NCI-H82 treated with DMSO at 0.1 percent for 48 hours (cell line): ENCODE results near the gene MGRN1.

ENCODE experiments used
- DNase-seq: peaks from one replicate; lab custom pipeline; 2025; ENCODE audit not compliant: unreplicated experiment; lab: John Stamatoyannopoulos, UW

Gene MGRN1

DNA sequence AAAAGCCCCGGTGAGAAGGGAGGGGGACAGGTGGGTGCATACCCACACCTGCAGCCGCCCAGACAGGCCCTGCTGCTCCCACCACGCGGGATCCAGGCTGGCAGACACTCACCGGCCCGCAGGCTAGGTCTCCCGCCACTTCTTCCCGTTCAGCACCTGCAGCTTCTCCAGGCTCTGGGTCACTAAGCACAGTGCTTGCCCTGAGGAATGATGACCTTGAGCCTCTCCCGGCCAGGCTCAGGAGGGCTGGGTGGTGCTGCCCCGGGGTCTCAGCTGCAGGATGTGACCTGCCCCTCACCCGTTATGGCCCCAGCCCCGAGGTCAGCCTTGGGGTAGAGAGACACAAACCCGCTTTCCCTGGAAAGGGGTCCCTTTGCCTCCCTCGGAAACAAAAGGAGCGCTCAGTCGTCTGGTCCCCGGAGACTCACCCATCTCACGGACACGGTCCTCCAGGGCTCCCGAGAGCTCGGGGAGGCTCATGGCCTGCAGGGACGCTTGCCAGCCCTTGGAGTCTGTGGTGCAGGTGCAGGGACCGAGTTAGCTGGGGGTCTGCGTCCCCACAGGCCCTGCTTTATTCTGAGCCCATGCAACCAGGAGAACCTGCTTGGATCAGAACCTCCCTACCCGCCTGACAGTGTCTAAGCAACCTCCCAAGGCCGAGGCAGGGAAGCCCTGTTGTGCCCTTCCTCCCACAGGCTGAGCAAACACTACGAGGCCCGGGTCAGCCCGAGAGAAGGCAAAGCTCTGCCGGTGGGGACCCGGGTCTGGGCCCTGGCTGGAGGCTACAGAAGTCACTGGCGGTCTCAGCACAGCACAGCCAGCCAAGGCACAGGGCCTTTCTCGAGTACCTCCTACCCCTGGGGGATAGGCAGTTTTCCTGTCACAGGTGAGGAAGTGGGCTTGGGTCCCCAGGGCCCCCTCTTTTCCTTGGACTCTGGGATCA, 72.5 kb downstream of the MGRN1 start:
- no peak for DNase-seq

DNA sequence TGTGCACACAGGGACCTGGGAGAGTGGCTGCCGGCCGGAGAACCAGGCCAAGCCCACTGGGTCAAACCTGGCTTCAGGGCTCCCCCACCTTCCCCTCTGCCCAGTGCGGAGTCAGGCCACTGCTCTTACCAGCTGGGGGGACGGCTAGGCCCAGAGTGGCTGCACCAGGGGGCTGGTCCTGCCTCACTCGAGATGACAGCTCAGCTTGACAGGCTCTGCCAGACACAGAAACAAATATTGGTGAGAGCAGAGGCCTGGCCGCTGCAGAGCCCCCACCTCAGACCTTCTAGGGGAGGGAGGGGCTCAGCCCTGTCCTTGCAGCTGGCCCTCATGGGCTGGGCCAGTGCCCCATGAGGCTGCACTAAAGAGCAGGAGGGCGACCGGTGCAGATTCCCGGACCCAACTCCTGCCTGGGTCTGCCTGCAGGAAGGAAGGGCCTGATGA, 73.2 kb downstream of the MGRN1 start:
- DNase-seq = no peak

DNA sequence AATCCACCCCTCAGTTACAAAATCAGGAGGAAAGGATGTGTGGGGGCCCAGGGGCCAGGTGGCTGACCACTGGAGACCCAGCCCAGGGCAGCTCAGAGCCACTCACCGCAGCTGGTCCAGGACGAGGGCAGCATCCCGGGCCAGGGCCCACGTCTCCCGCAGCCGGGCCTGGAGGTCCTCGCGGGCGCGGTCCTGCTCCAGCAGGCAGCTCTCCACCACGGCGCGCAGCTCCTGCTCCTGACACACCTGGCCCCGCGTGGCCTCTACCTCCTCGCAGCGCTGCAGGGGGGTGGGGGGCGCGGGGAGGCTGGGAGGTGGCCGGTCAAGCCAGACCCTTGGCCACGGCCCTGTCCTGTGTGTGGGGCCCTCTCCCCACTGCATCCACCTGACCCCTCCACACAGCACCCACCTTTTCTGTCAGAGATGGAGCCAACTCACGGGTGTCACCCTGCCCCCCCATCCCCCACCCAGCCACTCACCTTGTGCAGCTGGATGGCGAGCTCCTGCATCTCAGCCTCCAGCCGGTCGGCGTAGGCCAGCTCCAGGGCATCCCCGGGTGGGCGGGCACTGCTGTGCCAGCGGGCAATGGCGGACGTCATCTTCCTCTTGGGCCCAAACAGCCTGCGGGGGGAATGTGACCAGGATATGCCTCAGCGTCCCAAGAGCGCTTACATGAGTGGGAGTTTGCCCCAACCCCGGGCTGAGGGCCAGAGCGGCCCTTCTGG, 73.9 kb downstream of the MGRN1 start:
- no peak for DNase-seq

DNA sequence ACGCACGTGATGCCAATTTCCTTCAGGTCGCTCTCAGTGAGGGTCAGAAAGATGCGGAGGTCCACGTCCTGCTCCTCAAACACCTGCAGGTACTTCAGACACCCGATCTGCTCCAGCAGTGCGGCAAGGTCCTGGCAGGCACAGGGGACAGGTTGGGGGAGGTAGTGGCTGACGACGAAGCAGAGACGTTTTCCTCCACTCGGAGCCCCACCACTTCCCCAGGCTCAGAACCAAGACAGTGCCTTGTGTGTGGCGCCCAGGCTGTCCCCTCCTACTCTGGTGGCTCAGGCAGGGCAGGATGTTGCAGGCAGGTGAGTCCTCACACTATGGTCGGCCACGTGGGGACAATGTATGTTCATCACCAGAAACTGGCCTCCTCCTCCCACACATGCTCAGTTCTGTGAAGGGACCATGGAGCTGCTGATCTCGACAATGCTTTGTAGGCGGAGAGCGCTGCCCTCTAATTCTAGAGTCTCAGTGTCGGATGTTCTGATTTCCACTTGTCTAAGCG, 74.5 kb downstream of the MGRN1 start:
- no peak for DNase-seq

DNA sequence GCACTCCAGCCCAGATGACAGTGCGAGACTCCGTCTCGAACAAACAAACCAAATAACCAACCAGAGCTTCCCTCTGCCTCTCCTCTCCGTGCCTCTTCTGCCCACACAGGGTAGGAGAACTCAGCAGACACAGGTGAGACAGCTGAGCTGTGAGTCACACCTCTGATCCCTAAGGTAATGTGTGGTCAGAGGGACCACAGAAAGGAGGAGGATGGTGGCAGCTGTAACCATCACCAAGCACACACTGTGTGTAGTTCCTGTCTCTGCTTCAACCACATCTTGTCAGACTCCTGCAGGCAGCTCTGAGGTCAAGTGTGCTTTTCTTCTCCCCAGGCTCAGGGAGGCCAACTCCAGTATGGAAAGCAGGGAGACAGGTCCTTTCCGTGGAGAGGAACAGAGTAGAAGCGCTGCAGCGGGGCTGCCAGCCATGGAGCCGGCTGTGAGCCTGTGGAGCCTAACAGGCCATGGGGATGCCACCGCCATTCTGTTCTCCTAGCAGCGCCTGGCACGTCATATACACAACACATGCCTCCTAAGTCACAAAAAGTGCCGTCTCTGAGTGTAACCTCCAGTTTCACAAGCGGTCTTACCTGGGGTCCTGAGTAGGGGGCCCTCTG, 75.9 kb downstream of the MGRN1 start:
- no peak for DNase-seq

DNA sequence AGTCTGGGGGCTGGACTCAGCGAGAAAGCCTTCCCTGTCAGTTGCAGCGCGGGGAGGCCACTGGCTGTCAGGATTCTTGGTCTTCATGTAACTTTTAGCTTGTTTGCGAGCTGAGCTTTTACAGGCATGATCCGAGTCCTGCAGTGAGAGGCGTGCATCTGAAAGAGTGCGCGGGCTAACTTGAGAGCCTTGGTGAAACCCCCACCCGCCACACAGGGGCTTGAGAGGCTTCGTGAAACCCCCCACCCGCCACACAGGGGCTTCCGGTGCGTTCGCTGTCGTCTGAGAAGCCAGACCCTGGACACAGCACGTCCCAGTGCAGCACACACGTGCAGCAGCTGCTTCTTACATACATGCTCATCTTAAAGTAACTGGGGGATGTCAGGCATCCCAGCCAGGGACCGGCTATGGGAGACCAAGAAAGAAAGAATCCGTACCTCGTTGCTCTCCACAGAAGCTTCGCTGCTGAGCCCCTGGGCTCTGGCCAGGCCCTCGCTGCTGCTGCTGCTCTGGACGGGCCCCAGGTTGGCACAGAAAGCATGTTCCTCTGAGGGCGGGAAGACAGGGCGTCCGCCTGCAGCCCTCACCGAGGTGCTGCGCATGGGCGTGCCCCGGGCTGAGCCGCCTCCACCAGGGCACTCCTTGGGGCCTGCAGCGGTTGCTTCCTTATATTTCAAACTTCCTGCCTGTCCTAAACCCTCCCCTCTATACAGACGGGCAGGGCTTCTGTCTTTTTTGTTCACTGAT, 76.5 kb downstream of the MGRN1 start:
- no peak for DNase-seq

DNA sequence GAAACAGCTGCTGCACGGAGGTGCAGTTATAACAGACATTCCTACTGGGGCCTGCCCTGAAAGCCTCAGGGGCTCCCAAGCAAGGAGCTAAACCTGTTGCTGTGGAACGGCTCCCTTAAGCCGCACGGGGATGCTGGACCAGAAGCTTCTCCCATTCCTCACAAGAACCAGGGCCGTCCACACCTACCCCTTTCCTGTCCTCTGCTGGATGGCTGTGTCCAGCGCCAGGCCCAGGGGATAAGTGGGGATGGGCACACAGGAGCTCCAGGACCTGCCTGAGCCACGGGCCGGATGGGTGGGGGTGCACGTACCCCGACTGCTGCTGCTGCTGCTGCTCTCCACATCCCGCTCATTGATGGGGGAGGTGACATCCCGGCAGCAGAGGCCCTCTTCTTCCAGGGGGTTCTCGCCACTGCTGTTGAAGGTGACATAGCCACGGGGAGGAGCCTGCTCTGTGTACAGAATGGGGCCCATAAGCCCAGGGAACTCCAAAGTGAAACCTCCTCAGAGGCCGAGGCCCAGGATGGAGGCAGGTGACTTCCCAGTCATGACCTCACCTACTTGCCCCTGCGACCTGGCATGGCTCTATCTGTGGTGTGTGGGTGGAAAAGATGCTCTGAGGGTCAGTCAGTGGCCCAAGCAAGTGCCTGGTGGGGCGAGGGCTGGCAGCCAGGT, 77.3 kb downstream of the MGRN1 start:
- DNase-seq = no peak

DNA sequence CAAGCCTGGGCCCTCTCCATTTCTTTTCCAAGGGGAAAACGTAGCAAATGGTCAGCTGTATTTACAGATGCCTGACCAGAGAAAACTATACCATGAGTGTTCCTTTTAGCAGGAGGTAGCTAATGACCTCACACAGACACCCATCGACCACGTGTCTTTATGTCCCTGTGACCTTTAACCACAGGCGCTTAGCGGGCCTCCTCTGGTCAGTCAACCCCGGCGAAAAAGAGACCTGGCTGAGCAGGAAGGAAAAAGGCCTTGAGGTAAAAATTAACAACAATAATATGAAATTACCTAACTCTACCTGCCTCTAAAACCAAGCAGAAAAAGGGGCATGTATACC, 77.8 kb downstream of the MGRN1 start:
- DNase-seq = no peak

DNA sequence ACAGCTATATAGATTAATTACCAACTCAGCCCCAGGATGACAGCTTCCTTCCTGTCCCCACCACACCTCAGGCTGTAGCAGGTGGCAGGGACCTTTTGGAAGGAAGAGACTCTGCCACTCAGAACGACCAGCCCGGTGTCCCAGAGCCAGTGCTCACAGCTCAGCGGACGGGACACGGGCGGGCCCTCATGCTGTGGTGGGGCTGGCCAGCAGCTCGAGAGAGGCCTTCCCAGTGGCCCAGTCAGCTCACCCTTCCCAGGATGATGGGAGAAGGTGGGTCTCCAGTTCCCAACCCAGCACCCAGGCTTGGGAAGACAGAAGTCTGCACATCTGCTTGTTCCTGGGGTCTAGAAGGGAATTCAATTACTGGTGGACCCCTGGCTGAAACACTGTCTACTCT, 79.3 kb downstream of the MGRN1 start:
- DNase-seq = no peak

DNA sequence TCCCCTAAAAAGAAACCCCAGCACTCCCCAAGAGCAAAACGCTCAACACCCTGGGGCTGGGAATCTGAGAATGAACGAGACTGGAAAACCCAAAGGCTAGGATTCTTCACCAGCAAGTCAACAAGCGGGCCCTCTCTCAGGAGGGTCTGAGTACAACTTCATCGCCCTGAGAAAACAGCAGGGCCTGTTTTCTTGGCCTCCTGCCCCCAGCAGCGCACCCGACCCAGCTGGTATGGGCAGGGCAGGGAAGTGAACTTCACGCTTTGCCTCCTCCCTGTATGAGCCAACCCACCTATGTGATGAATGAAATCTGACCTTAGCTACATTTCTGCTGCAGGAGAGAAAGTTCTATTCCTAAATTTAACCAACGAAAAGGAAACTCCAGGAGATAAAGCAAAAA, 79.9 kb downstream of the MGRN1 start:
- DNase-seq = no peak

DNA sequence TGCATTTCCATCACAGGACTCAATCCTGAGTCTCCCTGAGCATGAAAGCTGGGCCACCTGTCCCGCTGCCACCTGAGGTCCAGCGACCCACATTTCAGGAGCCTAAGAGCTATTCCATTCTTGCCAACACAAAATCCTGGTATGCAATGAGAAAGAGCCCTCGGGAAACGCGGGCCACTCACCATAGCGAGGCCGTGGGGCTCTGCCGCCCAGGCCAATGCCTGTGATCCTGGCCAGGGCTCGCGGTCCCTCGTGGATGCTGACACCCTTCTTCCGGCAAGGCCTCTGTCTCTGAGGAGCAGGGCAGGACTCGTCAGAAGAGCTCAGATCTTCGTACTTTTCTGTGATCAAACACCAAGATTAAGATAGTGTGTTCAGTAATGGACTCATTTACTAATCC, 80.3 kb downstream of the MGRN1 start:
- DNase-seq = no peak

DNA sequence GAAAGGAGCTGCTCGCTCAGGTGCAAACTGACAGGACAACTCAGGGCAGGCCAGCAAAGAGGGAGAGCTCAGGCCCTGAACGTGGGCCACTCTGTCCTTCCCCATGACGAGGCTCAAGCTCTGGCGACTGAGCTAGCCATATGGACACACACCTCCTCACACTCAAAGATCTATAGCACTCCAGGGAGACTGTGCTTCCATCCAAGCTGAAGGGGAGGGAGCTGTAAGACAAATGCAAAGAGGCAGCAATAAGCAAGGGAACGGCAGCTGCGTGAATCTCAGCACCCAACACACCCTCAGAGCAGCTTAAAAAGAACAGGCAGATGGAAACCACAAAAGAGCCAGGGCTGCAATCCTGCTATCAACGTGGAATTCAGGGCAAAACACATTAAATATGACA, 82.2 kb downstream of the MGRN1 start:
- no peak for DNase-seq

DNA sequence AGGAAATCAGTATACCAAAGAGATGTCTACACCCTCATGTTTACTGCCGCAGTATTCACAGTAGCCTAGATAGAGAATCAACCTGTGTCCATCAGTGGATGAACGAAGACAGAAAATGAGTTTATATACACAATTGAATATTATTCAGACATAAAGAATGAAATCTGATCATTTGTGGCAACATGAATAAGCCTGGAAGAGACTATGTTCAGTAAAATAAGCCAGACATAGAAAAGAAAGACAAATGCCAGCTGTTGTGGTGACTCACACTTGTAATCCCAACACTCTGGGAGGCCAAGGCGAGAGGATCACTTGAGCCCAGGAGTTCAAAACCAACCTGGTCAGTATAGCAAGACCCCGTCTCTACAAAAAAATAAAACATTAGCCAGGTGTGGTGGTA, 84.9 kb downstream of the MGRN1 start:
- DNase-seq = no peak

DNA sequence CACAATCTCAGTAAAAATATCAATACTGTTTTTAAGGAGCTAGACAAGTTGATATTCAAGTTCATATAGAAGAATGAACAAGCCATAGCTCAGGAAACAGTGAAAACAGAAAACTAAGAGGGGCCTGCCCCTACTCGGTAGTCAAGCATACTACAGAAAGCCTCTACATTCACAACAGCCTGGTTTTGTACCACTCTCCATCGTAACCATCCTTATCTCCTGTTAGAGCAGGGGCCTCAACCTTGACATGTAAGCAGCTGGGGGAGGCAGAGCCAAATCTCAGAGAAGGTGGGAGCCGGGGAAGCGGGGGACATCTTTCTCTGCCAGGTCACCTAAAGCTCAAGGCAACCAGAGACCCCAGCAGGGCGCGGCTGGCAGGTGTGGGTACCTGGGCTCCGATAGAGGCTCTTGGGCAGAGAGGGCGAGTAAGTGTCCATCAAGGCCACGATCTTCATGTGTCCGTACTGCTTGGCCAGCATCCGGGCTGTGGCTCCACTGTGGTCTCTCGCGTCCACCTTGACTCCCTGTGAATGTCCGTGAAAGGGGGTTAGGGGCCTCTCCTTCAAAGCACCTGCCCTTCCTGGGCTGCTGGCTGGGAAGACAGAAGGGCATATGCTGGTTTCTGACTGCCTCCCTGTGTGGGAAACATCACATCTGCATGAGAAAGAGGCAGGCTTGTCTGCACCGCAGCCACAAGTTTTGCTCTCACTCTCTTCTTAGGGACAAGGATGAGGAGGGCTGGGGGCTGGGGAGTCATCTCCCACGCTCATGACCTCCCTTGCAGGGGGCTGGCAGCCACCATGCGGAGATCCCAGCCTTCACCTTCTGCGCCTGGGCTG, 89.3 kb downstream of the MGRN1 start:
- DNase-seq = no peak

DNA sequence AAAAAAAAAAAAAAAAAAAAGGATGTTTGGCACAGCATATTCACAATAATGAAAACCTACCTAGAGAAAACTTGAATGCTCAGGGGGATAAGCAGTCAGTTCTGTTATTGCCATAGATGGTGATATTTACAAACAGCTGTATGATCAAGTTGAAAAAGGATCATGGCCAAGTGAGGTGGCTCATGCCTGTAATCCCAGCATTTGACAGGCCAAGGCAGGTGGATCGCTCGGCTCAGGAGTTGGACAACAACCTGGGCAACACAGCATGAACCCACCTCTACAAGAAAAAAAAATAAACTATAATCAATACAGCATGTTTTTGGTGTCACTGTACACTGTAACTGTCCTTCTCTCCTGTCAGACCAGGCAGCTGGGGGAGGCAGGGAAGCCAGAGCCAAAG, 90.4 kb downstream of the MGRN1 start:
- DNase-seq = no peak

DNA sequence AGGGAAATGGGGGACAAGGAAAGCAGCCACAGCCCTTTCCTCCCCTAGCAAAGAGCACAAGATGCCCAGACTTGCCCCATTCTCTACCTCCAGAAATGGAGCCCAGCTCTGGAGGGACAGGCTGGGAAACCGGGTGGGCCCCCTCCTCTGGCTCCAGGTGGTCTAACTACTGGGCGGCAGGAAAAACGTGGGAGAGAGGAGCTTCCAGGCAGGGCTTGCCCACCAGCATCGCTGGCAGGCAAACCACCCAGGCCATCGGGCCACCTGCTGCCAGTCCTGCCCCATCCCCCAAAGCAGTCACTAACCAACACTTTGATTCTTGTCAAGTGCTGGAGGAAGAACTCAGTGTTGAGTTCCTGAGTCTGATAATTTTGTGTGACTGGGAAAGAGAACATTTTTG, 93.8 kb downstream of the MGRN1 start:
- DNase-seq = no peak

DNA sequence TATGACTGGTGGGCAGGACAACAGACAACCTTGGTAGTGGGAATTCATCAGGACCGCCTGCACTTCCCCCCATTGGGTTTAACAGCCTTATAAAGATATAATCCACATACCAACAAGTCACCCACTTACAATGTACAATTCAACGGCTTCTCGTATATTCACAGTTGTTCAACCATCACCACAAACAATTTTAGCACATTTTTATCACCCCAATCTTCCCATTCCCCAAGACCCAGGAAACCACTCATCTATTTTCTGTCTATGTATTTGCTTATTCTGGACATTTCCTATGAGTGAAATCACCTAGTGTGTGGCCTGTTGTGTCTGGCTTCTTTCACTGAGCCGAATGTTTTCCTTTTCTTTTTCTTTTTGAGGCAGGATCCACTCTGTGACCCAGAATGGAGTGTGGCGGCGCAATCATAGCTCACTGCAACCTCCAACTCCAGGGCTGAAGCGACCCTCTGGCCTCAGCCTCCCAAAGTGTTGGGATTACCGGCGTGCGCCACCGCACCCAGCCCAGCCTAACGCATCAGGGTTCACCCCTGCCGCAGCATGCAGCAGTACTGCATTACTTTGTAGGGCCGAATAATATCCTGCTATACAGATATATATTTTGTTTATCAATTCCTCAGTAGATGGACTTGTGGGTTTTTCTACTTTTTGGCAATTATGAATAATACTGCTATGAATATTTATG, 98.6 kb downstream of the MGRN1 start:
- DNase-seq = no peak

DNA sequence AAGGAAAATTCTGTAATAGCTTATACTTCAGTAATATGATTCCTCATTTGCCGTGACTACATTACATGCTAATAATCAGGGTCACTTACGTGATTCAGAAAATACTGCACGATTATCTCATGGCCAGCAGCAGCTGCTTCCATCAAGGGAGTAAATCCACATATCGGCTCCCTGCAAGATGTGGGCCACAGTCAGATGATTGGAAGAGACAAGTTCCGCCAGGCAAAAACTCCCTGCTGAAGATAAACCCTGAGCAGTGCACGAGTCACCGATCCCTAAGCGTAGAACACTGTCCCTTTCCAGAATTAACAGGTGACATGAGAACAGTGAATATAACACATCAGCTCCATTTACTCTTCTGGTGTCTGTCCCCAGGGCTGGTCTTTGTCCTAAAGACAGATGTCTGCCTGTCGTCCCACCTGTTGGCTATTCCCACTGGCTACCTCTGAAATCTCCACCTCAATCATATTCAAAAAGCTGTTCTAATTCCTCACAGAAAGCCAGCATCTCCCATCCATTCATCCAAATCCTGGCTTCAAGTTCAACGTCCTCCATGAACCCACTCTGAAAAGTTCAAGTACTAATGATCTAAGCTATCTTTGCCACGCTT, 100.1 kb downstream of the MGRN1 start:
- no peak for DNase-seq

DNA sequence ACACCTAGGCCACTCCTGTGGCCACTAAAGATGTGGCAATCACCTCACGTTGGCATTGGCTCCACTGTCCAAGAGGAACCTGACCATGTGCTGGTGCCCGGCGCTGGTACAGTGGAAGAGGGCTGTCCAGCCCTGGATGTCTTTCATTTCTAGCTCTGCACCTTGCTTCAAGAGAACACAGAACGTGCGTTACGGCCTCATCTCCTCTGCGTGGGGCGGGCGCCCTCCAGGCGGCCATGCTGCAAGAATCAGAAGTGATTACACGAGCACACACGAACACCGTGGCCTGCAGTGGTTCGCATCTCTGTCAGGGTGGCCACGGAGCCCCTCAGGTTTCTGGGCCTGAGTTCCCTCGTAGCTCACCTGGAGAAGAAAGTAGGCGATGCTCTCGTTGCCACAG, 102.0 kb downstream of the MGRN1 start:
- no peak for DNase-seq
